B cell (primary cell): ENCODE measurements around the gene WDFY2. TPM values are rescaled to one million over a fixed set of nuclear protein-coding genes. Genes with fewer than 3 reads are reported as not detected.

ENCODE experiments used
- ATAC-seq: fragments of 200-7000 bp; cut with Tn5 transposase; one replicate; pipeline ENCODE4 v1.10.0; 2021; ENCODE audit warnings: low read depth, mild to moderate bottlenecking, moderate number of reproducible peaks, moderate library complexity
- CTCF ChIA-PET: fragments of 350-600 bp; sonication (Branson Sonifier 250); formaldehyde crosslinking; loops from one replicate; lab custom pipeline; 2021; ENCODE audit warnings: antibody characterized with exemption, inconsistent platforms; lab: Charles Lee
- POLR2A ChIA-PET: fragments of 350-600 bp; sonication (Branson Sonifier 250); formaldehyde crosslinking; loops from one replicate; lab custom pipeline; 2021; ENCODE audit warnings: antibody characterized with exemption; lab: Charles Lee
- DNase-seq: peaks from one replicate; pipeline ENCODE4 v3.0.0; 2013
- H2AFZ ChIP-seq: 2 replicates; pipeline ENCODE4 v1.6.1; 2012; ENCODE audit warnings: mild to moderate bottlenecking, low read depth, low read length; ENCODE audit not compliant: insufficient read depth, poor library complexity, severe bottlenecking
- H3K27ac ChIP-seq, 2 donors: 1 replicate in 1 of 2; 2 replicates in 1 of 2; pipeline ENCODE4 v1.5.1; 2012 to 2013; ENCODE audit warnings: low read length in 2 of 2, mild to moderate bottlenecking in 2 of 2, moderate library complexity in 1 of 2
- H3K27me3 ChIP-seq, 4 experiments: fragments of 200-600 bp in 1 of 4; sonication (generic) in 1 of 4; replicated peaks in 1 of 4; 1 replicate in 2 of 4; 2 replicates in 2 of 4; pipeline versions ENCODE4 v1.6.1 to v1.7.0; 2013 to 2016; ENCODE audit warnings: low read length in 3 of 4, mild to moderate bottlenecking in 2 of 4, mixed read lengths in 1 of 4, moderate library complexity in 1 of 4; ENCODE audit not compliant: insufficient read depth in 4 of 4, control insufficient read depth in 3 of 4; ENCODE audit errors: control extremely low read depth in 1 of 4
- H3K36me3 ChIP-seq, 2 experiments: replicated peaks in 1 of 2; 1 replicate in 1 of 2; 2 replicates in 1 of 2; pipeline versions ENCODE4 v1.6.1 to v1.7.1; 2013; ENCODE audit warnings: low read length in 1 of 2; ENCODE audit not compliant: insufficient read depth in 2 of 2, control insufficient read depth in 1 of 2; ENCODE audit errors: control extremely low read depth in 1 of 2, extremely low read depth in 1 of 2
- H3K4me1 ChIP-seq, 2 donors: fragments of 200-600 bp in 1 of 2; sonication (generic) in 1 of 2; 1 replicate in 1 of 2; 2 replicates in 1 of 2; pipeline versions ENCODE4 v1.5.1 to v1.6.1; 2013 to 2017; ENCODE audit warnings: low read length in 2 of 2; ENCODE audit not compliant: control insufficient read depth in 2 of 2, insufficient read depth in 2 of 2
- H3K4me2 ChIP-seq: replicated peaks from 2 replicates; pipeline ENCODE3; 2012; ENCODE audit warnings: mild to moderate bottlenecking, low read depth, low read length; ENCODE audit not compliant: poor library complexity, severe bottlenecking
- H3K4me3 ChIP-seq, 5 experiments: fragments of 200-600 bp in 1 of 5; sonication (generic) in 1 of 5; 1 replicate in 3 of 5; 2 replicates in 2 of 5; pipeline versions ENCODE4 v1.5.1 to v1.7.0; 2011 to 2016; ENCODE audit warnings: low read length in 4 of 5, mild to moderate bottlenecking in 4 of 5, low read depth in 2 of 5, control low read depth in 1 of 5, moderate library complexity in 1 of 5; ENCODE audit not compliant: insufficient read depth in 1 of 5; ENCODE audit errors: control extremely low read depth in 1 of 5, extremely low read depth in 1 of 5
- H3K79me2 ChIP-seq: fragments of 200-600 bp; sonication (generic); one replicate; pipeline ENCODE4 v1.6.0; 2016; ENCODE audit warnings: low read length; ENCODE audit not compliant: control insufficient read depth, insufficient read depth
- H3K9ac ChIP-seq: fragments of 200-600 bp; sonication (generic); 2 replicates; pipeline ENCODE4 v1.6.1; 2017; ENCODE audit warnings: mild to moderate bottlenecking, low read length, moderate library complexity
- H3K9me3 ChIP-seq, 3 donors: one replicate each; pipeline versions ENCODE4 v1.6.1 to v1.7.1; 2013; ENCODE audit warnings: low read length in 2 of 3; ENCODE audit not compliant: control insufficient read depth in 2 of 3, insufficient read depth in 1 of 3; ENCODE audit errors: control extremely low read depth in 1 of 3
- H4K20me1 ChIP-seq: 2 replicates; pipeline ENCODE4 v1.6.0; 2012; ENCODE audit warnings: mild to moderate bottlenecking, low read length; ENCODE audit not compliant: insufficient read depth, control insufficient read depth, poor library complexity, severe bottlenecking
- H3K27ac Mint-ChIP-seq: one replicate; pipeline ENCODE4 v1.8.0; 2021; ENCODE audit warnings: mixed read lengths
- H3K27me3 Mint-ChIP-seq: one replicate; pipeline ENCODE4 v1.8.0; 2021; ENCODE audit warnings: mixed read lengths
- H3K4me1 Mint-ChIP-seq: one replicate; pipeline ENCODE4 v1.8.0; 2021; ENCODE audit warnings: mixed read lengths
- H3K4me3 Mint-ChIP-seq: one replicate; pipeline ENCODE4 v1.8.0; 2021; ENCODE audit warnings: mixed read lengths
- H3K9me3 Mint-ChIP-seq: one replicate; pipeline ENCODE4 v1.8.0; 2022; ENCODE audit warnings: mixed read lengths; ENCODE audit not compliant: insufficient read depth
- CTCF ChIP-seq: fragments of 200-600 bp; IDR thresholded peaks from one replicate; pipeline ENCODE4 v1.8.0; 2022; ENCODE audit warnings: antibody characterized with exemption, mild to moderate bottlenecking
- EZH2 ChIP-seq: IDR thresholded peaks from 2 replicates; pipeline ENCODE4 v1.6.1; 2012; ENCODE audit warnings: borderline replicate concordance, low read depth, mild to moderate bottlenecking, moderate library complexity, low read length; ENCODE audit not compliant: insufficient read depth, poor library complexity, severe bottlenecking
- WGBS: methylation state at CpG from one replicate; pipeline ENCODE4 v1.1.5; 2013; ENCODE audit warnings: missing lambda C conversion rate; ENCODE audit not compliant: insufficient coverage; 5-methylcytosine and 5-hydroxymethylcytosine counted together
- intact Hi-C: fragments of 100-400 bp; cut with micrococcal nuclease; formaldehyde crosslinking; loops from one replicate; pipeline ENCODE4 v1.10.0; 2022
- polyA plus RNA-seq: library from polyadenylated mRNA; depleted of rRNA; stranded (reverse); fragments of >200 nt; gene quantifications from 2 replicates; pipeline ENCODE4 v1.2.3, GENCODE V29; 2012
- total RNA-seq, 2 donors: library from RNA; stranded (reverse); fragments of 120-200 nt in 1 of 2; gene quantifications; 1 replicate in 1 of 2; 2 replicates in 1 of 2; pipeline versions ENCODE4 v1.2.3 to v1.2.4, GENCODE V29; 2013 to 2022

The WDFY2 gene
- total and polyA plus RNA-seq, 2 donors (not counting 1 experiment from before 2014, with no cell fraction given), result 12.4 to 47.7 TPM

GRCh38 chr13:51777921-51778320 lies 193.7 kb downstream of the WDFY2 start:
- no peak for TF ChIP-seq CTCF
- no peak for TF ChIP-seq EZH2
- no peak overlapping the region for H3K27ac ChIP-seq
- 73% methylated on average over 9 of the region's 9 CpGs for WGBS
- H3K27ac Mint-ChIP-seq, result no peak overlapping the region
- no peaks in the 10 kb centered on the region for H3K79me2 ChIP-seq
- peaks cover 11% of the 10 kb centered on the region for H3K4me1 Mint-ChIP-seq
- H2AFZ ChIP-seq, result no peak overlapping the region
- H3K9ac ChIP-seq, result no peak overlapping the region
- H3K4me3 ChIP-seq, result no peak overlapping the region
- H4K20me1 ChIP-seq, result no peaks in the 10 kb centered on the region
- H3K9me3 Mint-ChIP-seq, result no peaks in the 10 kb centered on the region
- peaks cover 0 to 3% (median 0%) of the 10 kb centered on the region in 3 donors for H3K9me3 ChIP-seq
- ChIA-PET POLR2A (no interaction called here), CTCF (interaction anchor here (0.9 kb wide), 1 partner anchor 9 kb away, joined by 3 read pairs; no protein-coding TSS in a partner anchor)
- no peaks in the 10 kb centered on the region for H3K36me3 ChIP-seq
- intact Hi-C loops, result no loop called here
- no peaks in the 10 kb centered on the region for H3K27me3 Mint-ChIP-seq
- no peaks in the 10 kb centered on the region for H3K27me3 ChIP-seq
- no peak for ATAC-seq
- DNase-seq, result no peak
- H3K4me3 Mint-ChIP-seq, result no peak overlapping the region
- peaks cover 0 to 10% of the 10 kb centered on the region in 2 donors for H3K4me1 ChIP-seq
- no peak overlapping the region for H3K4me2 ChIP-seq

DNA sequence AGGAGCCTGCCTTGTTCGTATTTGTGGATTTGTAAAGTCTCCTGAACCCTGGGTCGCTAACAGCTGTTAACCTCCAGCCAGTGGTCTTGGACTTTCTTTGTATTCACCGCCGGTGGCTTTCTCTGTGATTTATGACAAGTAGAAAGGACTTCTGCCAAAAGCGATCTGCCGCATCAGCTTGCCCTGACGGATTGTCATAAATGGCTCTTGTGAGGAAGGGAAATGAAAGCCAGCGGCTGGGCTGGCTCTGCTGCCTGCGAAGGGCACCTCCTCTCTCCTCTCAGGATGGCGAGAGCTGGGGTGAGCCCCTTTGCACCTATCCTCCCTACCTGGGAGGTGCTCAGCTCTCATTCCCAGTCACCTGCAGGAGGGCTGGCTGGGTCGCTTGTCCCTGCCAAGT lies 194.1 kb downstream of the WDFY2 start:
- Mint-ChIP-seq H3K27me3 (no peaks in the 10 kb centered on the region), H3K4me3 (no peak overlapping the region), H3K9me3 (no peaks in the 10 kb centered on the region), H3K4me1 (peaks cover 11% of the 10 kb centered on the region), H3K27ac (no peak overlapping the region)
- Histone ChIP-seq H3K27me3 (no peaks in the 10 kb centered on the region), H3K4me3 (no peak overlapping the region), H4K20me1 (no peaks in the 10 kb centered on the region), H2AFZ (no peak overlapping the region), H3K36me3 (no peaks in the 10 kb centered on the region), H3K4me2 (no peak overlapping the region), H3K9me3 (peaks cover 0 to 3% (median 0%) of the 10 kb centered on the region in 3 donors), H3K79me2 (no peaks in the 10 kb centered on the region), H3K4me1 (peaks cover 0 to 10% of the 10 kb centered on the region in 2 donors), H3K27ac (no peak overlapping the region), H3K9ac (no peak overlapping the region)
- intact Hi-C loops, result no loop called here
- ChIA-PET CTCF (interaction anchor here (0.9 kb wide), 1 partner anchor 9 kb away, joined by 3 read pairs; no protein-coding TSS in a partner anchor), POLR2A (no interaction called here)
- DNase-seq (no peak), ATAC-seq (no peak)
- 35% methylated on average over 10 of the region's 11 CpGs for WGBS
- TF ChIP-seq CTCF (no peak), EZH2 (no peak)
